ENCODE measurements around the gene FAM78B. TPM values are rescaled to one million over a fixed set of nuclear protein-coding genes. Genes with fewer than 3 reads are reported as not detected.
A peak's percentile ranks its signal among the peaks of the same experiment; 100 is the strongest.

FAM78B gene
- total RNA-seq, 1 experiment from 2014 or later, result 0.30 TPM

DNA sequence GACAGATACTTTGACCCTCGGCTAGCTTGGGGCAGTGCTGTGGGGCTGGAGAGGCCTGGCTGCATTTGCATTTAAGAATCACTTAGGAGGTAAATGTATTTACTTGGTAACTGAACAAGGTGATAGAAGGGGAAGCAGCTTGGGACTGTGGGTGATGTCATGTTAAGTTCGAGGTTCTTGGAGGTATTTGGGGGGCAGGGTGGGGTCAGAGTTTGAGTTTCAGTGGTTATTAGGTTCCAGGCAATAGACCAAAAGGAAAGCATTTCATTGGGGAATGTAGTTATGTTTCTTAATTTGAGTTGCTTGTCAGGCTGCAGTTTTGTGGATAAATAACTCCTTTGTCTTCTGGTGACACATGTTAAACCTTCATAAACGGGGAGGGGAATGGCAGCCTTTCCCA lies 2.4 kb upstream of the FAM78B start:
- no peaks in the 10 kb centered on the region for H3K9me3 ChIP-seq
- DNase-seq, result no peak
- H3K4me3 ChIP-seq, result no peak overlapping the region
- peaks cover 26% of the 10 kb centered on the region for H3K27me3 ChIP-seq
- no peaks in the 10 kb centered on the region for H3K36me3 ChIP-seq

DNA sequence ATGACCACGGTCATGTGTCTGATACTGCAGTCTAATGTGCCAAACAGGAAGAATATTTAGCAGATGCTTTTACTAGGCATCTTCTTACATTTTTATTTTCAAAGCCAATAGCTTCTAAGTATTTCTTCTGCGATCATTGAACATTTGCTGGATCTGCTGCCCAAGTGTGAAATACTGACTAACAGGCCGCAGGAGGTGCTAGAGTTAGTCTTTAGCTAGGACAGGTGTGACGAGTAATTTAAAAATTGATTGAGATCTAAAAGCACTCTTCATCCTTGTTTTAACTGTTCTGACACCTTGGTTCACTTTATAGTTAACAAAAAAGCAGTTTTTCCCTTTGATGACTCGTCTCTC lies 748 bp upstream of the FAM78B start:
- no peak for DNase-seq
- H3K9me3 ChIP-seq, result no peaks in the 10 kb centered on the region
- peaks cover 39% of the 10 kb centered on the region for H3K27me3 ChIP-seq
- H3K36me3 ChIP-seq, result no peaks in the 10 kb centered on the region
- H3K4me3 ChIP-seq, result peak overlapping the region; percentile 51

DNA sequence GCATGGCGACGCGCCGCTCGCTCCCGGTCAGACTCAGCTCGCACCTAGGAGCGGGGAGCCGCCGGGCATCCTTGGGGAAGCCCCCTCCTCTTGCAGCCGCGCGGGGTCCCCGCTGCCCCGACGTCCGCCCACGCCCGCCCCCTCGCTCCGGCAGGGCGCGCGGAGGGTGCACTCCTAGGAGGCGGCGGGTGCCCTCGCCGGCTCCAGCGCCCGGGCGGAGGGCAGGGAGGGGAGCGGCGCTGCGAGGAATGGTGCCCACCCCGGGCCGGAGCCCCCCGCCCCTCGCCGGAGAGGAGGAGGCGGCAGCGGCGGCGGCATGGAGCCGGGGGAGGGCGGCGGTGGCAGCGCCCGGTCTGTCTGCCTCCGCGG lies 488 bp downstream of the FAM78B start:
- H3K4me3 ChIP-seq, result no peak overlapping the region; the same call in 1 of the 2 replicates
- DNase-seq, result no peak

DNA sequence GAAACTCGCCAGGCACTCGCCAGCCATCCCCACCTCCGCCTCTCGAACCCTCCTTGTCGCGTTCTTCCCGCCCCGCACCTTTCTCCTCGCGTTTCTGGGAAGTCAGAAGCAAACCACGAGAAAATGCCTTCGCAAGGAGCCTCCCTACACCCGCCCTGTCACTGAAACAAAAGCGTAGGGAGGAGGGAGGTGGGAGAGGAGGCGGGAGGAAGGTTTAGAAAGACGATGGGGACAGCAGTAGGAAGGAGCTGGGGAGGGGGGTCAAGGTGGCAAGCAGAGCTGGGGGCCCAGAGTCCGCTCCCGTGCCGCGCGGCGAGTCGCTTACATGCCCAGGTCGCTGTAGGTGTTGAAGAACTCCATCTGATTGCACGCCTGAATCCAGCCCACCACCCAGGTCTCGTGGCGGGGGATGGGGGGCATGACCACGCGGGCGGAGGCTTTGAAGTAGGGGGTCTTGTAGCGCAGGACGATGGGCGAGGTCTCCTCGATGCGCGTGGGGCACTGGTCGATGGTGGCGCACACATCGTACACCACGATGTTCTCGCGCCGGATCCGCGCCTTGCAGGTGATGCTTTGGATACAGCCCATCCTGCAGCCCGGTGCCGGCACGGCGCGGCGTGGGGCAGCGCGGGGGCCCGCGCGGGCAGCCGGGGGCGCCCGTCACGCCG lies 1.0 kb downstream of the FAM78B start:
- Histone ChIP-seq H3K4me3 (peak overlapping the region; percentile 22), H3K9me3 (no peaks in the 10 kb centered on the region), H3K36me3 (no peaks in the 10 kb centered on the region), H3K27me3 (peaks cover 42% of the 10 kb centered on the region)
- no peak for DNase-seq

More for the DNA sequence above, 488 bp downstream of the FAM78B start:
- no peaks in the 10 kb centered on the region for H3K36me3 ChIP-seq
- H3K27me3 ChIP-seq, result peaks cover 41% of the 10 kb centered on the region
- no peaks in the 10 kb centered on the region for H3K9me3 ChIP-seq

DNA sequence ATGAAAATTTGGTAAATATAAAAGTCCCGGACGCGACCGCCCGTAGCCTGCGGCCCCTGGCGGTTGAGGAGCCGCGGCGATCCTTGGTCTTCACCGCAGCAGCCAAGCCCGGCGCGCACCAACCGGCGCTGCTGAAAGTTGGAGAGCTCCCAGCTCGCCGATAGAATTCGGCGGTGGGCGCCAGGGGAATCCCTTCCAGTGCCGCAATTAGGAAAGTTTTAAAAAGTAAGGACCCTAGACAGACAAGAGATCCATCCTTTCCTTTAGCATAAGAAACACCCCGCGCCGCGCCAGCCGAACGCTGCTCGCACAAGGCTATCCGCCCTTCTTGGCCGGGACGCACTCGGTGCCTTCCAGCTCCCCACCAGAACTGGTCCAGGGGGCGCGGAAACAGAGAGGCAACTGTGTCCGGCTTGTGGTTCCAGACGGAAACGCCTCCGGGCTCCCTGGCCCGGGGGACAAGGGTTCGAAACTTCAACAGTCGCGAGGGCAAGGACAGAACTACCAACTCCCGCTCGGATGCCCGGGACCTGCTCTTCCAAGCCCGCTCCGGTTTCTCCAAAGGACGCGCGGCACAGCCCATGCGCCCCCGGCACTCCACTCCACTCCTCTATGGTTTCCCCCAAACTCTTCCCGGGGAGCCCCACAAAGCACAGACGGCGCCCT lies 1.7 kb downstream of the FAM78B start:
- DNase-seq, result peak; percentile 51
- Histone ChIP-seq H3K27me3 (peaks cover 42% of the 10 kb centered on the region), H3K4me3 (peak overlapping the region; percentile 22), H3K36me3 (no peaks in the 10 kb centered on the region), H3K9me3 (no peaks in the 10 kb centered on the region)

DNA sequence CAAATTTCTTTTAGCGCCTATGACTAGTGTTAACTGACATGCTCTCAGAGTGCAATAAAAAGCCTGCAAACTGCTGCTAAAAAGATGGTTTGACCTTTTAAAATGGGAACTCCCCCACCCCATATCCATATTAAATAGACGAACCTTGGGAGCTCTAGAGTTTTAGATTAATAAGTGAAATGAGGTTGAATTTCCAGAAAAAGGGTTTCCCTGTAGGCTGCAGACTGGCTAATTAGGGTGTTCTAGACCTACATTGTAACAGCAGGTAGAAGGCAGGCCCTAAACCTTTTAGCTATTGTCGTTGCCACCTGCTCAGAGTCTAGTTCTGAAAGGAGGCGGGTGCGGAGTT lies 2.2 kb downstream of the FAM78B start:
- no peak for DNase-seq
- Histone ChIP-seq H3K9me3 (no peaks in the 10 kb centered on the region), H3K27me3 (peaks cover 40% of the 10 kb centered on the region), H3K4me3 (no peak overlapping the region), H3K36me3 (no peaks in the 10 kb centered on the region)

DNA sequence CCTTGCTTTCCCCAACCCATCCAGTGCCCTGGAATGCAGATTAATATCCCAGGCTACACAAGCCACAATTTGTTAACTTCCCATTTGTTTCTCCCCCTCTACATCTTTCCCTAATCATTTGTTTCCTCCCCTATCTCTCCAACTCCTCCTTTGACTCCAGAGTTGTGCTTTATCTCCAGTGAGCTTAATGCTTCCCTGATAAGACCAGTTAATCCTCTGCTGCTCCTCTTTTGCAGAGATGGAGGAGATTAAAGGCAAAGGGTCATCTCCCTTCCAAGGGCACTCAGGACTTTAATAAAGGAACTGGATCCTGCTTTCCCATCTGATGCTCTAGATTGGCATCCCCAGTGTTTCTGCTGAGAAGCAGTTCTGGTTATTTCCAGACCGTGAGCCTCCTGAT lies 7.1 kb downstream of the FAM78B start:
- no peaks in the 10 kb centered on the region for H3K9me3 ChIP-seq
- H3K36me3 ChIP-seq, result no peaks in the 10 kb centered on the region
- no peak overlapping the region for H3K4me3 ChIP-seq
- H3K27me3 ChIP-seq, result peaks cover 21% of the 10 kb centered on the region
- no peak for DNase-seq

DNA sequence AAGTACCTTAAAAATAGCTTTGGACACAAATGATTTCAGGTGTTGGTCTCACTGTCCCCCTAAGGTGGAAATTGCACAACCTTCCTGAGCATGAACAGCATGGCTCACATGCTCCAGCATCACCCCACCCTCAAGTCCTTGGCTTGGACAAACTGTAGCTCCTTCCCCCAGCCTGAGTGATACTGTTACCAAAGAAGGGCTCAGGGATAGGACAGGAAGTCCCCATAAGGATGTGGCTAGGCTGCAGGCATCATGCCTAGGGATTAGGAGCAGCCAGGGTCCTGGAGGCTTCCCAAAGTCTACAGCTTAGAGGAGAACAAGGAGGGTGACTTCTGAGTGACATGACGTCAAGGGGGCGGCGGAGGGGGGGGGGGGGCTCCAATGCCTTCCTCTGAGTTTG lies 10.1 kb downstream of the FAM78B start:
- no peak for DNase-seq
- Histone ChIP-seq H3K9me3 (no peaks in the 10 kb centered on the region), H3K4me3 (no peak overlapping the region), H3K36me3 (no peaks in the 10 kb centered on the region), H3K27me3 (peaks cover 3% of the 10 kb centered on the region; the same call in 1 of the 2 replicates)

DNA sequence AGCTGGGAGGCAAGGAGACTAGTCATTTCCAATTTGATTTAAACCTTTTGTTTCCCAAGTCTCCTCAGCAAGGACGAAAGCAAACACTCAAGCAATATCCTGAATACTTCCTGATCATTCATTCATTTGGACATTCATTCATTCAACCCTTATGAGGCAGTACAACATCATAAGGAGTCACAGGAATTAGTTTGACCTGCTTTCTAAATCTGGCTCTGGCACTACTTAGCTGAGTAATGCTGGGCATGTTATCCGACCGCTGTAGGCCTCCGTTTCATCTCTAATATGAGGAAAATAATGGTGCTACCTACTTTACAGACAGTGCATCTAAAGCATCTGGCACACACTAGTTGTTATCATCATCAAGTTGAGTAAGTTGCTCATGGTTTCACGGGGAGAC lies 11.7 kb downstream of the FAM78B start:
- Histone ChIP-seq H3K27me3 (no peaks in the 10 kb centered on the region), H3K4me3 (no peak overlapping the region), H3K36me3 (no peaks in the 10 kb centered on the region), H3K9me3 (no peaks in the 10 kb centered on the region)
- DNase-seq, result no peak

DNA sequence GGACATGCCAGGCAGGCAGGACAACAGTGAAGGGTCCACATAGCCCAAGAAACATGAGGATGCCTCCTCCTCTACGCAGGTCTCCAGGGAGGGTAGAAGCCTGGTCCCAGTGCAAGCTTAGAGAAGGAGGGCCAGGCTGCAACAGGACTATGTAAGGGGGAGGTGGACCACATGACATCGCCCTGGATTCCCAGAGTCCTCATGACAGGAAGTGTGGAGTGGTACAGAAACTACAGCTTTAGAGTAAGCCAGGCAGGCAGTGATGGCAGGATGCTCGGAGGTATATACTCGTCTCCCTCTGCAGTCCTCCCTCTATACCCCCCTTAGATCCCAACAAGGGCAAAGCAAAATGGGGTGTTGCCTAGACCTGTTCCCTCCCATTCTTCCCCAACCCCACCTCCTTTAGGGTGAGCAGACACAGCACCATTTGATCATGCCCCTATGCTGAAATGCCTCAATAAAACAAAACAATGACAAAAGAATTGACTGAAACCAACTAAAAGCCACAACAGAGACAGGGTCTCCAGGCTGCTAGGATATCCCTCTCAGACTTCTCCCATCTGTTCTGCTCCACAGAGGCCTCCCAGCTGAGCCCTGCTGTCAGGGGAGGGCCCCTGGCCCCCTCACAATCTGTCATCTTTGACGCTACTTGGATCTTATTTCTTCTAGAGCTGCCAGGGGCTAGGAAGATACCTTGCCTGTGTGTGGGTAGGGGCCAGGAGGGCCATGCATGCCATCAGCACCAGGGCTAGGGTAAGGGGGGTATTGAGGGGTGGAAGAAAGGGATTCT lies 13.1 kb downstream of the FAM78B start:
- Histone ChIP-seq H3K36me3 (no peaks in the 10 kb centered on the region), H3K27me3 (no peaks in the 10 kb centered on the region), H3K4me3 (no peak overlapping the region), H3K9me3 (no peaks in the 10 kb centered on the region)
- no peak for DNase-seq

DNA sequence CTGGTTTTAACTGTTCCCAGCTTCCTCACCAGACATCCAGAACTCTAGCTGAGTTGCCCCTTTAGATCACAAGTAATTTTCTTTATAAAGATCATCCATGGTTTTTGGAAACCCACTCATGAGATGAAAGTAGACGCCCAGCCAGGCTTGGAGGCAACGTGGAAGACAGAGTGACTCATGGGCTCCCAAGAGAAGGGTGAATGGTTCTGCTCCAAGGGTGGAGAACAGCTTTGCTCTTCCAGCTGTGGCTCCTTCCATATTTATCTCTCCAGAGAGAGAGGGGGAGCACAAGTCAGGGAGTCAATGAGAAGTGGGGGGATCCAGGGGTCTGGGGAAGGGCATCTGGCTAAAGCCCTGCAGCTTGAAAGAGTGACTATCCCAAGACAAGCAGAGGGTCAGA lies 13.8 kb downstream of the FAM78B start:
- DNase-seq, result no peak
- no peaks in the 10 kb centered on the region for H3K36me3 ChIP-seq
- H3K9me3 ChIP-seq, result no peaks in the 10 kb centered on the region
- no peak overlapping the region for H3K4me3 ChIP-seq
- H3K27me3 ChIP-seq, result no peaks in the 10 kb centered on the region

DNA sequence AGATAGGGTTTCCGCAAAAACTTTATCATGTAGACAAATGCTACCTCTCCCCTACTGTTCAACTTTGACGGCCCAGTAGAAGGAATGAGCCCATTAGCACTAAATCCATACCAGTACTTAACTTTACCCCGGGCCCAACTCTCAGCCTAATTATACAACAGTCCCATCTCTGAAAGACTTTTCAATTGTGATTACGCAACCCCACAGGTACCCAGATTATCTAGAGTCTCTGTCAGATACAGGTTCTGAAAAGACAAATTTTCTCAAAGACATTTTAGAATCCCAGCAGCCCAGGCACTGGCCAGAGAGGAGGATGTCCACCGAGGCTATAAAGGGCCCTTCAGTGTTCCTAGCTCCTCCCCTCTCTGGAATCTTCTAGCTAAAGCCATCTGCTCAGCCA lies 15.0 kb downstream of the FAM78B start:
- no peak overlapping the region for H3K4me3 ChIP-seq

DNA sequence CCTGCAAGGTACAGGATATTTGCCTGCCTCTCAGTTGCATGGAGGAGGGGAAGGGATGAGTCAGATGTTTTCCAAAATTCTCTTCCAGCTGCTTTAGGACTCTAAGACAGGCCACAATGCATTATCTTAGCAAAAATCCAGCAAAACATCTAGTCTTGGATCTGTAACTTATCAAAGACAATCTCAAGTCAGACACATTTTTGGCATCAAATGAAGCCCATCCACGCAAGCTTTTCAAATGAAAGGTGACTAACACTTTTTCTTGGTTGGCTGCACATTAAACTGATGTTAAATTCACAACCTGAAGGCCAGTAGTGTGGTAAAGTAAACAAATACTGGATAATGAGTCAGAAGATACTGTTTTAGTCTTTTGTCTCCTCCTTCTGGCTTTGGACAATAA lies 21.3 kb downstream of the FAM78B start:
- Histone ChIP-seq H3K36me3 (no peaks in the 10 kb centered on the region), H3K27me3 (no peaks in the 10 kb centered on the region), H3K4me3 (no peak overlapping the region), H3K9me3 (no peaks in the 10 kb centered on the region)
- DNase-seq, result no peak

More for the DNA sequence above, 15.0 kb downstream of the FAM78B start:
- H3K9me3 ChIP-seq, result no peaks in the 10 kb centered on the region
- DNase-seq, result no peak
- no peaks in the 10 kb centered on the region for H3K36me3 ChIP-seq
- no peaks in the 10 kb centered on the region for H3K27me3 ChIP-seq

DNA sequence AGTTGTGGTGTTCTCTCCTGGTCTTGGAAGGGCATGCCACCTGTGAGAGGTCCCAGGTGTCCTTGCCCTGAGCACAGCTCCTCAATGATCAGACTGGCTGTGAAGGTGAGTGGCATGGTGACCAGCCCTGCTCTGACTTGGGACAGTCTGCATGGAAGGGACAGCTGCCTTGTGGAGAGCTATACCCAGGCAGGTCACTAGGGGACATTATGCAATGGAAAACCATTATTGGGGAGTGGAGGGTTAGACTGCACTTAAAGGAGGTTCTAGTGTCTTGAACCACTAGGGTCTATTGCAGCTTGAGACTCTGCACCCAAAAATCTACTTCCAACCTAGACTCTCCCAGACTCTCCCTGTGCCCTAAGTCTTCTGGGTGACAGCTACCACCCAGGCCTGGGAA lies 24.8 kb downstream of the FAM78B start:
- H3K36me3 ChIP-seq, result no peaks in the 10 kb centered on the region
- no peak for DNase-seq
- H3K4me3 ChIP-seq, result no peak overlapping the region
- H3K27me3 ChIP-seq, result no peaks in the 10 kb centered on the region
- H3K9me3 ChIP-seq, result no peaks in the 10 kb centered on the region

DNA sequence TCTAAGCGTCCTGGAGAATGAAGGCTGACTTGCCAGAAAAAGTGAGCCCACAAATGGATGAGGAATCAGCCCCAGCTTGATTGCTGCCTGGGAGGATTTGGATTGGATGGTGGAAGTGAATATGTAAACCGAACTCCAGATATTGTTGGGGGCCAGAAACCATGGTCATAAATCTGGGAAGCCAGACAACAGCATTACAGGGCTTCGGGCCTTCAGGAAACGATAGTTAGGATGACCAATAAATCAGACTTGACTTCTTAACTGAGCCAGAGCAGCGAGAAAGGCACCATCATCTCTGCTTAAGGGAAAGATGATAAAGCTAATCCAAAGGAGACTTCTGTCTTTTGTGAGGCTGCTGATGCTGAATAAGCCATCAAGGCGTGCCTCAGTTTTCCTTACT lies 26.6 kb downstream of the FAM78B start:
- no peaks in the 10 kb centered on the region for H3K36me3 ChIP-seq
- H3K4me3 ChIP-seq, result no peak overlapping the region
- DNase-seq, result no peak
- H3K9me3 ChIP-seq, result no peaks in the 10 kb centered on the region
- peaks cover under 1% of the 10 kb centered on the region; the same call in 1 of the 2 replicates for H3K27me3 ChIP-seq

DNA sequence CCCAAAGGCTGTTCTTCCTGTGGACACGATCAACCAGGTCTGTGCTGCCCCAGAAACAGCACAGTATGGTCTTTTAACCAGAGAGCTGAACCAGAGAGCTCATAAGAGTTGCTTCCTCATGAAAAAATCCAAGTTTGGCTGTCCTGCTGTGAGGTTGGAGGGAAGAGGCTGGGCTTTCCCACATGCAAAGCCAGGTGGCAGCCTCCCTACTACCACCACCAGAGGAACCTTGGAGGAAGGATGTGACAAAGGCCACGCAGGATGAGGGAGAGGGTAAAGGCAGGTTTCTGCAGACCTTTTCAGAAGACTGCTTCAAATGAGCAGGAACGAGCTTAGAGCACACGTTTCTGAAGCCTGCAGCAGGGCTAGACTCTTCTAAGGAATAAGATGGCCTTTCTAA lies 27.1 kb downstream of the FAM78B start:
- no peak overlapping the region for H3K4me3 ChIP-seq
- DNase-seq, result no peak
- peaks cover 3% of the 10 kb centered on the region; the same call in 1 of the 2 replicates for H3K27me3 ChIP-seq
- no peaks in the 10 kb centered on the region for H3K36me3 ChIP-seq
- no peaks in the 10 kb centered on the region for H3K9me3 ChIP-seq

DNA sequence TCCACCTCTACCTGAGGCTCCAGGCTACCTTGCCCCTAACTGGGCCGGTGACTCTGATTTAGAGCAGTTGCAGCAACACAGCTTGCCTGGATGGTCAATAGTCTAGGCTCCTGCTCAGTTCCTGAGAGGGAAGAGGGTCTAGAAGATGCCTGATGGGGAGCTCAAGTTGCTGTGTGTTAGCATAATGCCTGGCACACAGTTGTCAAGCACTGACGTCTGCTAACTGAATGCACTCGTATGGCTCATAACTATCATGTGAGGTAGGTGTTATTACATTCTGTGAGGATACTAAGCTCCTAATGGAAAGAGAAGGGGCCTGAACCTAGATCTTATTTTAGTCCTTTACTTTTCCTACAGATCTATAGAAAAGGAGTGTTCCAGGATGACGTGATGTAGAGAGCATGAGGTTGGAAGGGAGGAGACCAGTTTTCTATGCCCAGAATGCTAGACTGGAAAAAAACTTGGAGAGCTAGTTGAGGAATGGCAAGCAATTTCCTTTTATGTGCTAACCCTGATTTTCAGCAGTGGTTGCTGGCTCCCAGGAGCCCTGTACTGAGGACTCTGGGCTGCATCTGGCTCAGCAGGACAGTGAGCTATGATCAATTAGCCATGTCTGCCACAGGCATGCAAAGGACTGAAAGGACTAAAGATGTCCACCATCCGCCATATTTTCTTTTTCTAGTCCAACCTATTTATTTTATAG lies 30.0 kb downstream of the FAM78B start:
- no peaks in the 10 kb centered on the region for H3K36me3 ChIP-seq
- peaks cover 3% of the 10 kb centered on the region; the same call in 1 of the 2 replicates for H3K27me3 ChIP-seq
- DNase-seq, result no peak
- H3K9me3 ChIP-seq, result peaks cover 3% of the 10 kb centered on the region; the same call in 1 of the 2 replicates
- no peak overlapping the region for H3K4me3 ChIP-seq
